Skin epidermis (tissue), 12 donors: Measurements from ENCODE around the gene EHBP1L1.

Source experiments
- H3K27ac ChIP-seq, 21 experiments: fragments of 200-600 bp; sonication (generic) in 11 of 21; one replicate each; pipeline ENCODE4 v1.5.0; 2020; ENCODE audit warnings: mild to moderate bottlenecking in 3 of 21, inconsistent platforms in 2 of 21, moderate library complexity in 2 of 21
- H3K4me3 ChIP-seq, 7 experiments: fragments of 200-600 bp; sonication (generic) in 2 of 7; one replicate each; pipeline ENCODE4 v1.5.0; 2020; ENCODE audit warnings: inconsistent platforms in 2 of 7, mild to moderate bottlenecking in 2 of 7, moderate library complexity in 1 of 7

EHBP1L1 gene

GRCh38 chr11:65621460-65621859, 45.6 kb downstream of the EHBP1L1 start:
- H3K4me3 ChIP-seq, result no peak overlapping the region
- H3K27ac ChIP-seq, result no peak overlapping the region

GRCh38 chr11:65622011-65622410, 46.2 kb downstream of the EHBP1L1 start:
- H3K4me3 ChIP-seq, result no peak overlapping the region
- H3K27ac ChIP-seq, result no peak overlapping the region

- no peak overlapping the region for H3K27ac ChIP-seq
- H3K4me3 ChIP-seq, result no peak overlapping the region
These were observed 47.3 kb downstream of the EHBP1L1 start for GRCh38 chr11:65623177-65623576.

DNA sequence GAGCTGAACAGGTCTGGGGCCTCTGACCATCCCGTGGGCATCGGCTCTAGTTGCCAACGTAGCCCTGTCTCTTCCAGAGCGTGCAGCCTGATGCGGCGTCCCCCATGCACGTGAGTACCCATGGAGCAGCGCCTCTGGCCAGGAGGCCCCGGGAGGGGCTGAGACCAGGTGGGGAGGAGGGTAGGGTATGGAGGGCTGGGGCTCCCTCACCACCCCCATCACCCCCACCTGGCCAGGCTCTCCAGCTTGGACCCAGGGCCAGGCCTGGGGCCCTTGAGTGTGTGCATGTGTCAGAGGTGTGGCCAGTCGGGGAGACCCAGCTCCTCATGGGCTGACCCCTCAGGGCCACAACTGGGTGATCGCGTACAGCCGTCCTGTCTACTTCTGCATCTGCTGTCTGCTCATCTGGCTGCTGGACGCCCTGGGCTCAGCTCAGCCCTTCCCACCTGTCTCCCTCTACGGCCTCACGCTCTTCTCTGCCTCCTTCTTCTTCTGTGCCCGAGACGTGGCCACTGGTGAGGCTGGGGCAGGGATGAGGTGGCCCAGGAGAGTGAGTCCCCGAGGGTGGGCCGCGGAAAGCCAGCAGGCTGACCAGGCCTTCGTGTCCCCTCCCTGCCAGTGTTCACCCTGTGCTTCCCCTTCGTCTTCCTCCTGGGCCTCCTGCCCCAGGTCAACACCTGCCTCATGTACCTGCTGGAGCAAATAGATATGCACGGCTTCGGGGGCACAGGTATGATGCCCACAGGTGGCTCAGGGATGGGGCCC, 48.2 kb downstream of the EHBP1L1 start:
- Histone ChIP-seq H3K27ac (no peak overlapping the region), H3K4me3 (no peak overlapping the region)

DNA sequence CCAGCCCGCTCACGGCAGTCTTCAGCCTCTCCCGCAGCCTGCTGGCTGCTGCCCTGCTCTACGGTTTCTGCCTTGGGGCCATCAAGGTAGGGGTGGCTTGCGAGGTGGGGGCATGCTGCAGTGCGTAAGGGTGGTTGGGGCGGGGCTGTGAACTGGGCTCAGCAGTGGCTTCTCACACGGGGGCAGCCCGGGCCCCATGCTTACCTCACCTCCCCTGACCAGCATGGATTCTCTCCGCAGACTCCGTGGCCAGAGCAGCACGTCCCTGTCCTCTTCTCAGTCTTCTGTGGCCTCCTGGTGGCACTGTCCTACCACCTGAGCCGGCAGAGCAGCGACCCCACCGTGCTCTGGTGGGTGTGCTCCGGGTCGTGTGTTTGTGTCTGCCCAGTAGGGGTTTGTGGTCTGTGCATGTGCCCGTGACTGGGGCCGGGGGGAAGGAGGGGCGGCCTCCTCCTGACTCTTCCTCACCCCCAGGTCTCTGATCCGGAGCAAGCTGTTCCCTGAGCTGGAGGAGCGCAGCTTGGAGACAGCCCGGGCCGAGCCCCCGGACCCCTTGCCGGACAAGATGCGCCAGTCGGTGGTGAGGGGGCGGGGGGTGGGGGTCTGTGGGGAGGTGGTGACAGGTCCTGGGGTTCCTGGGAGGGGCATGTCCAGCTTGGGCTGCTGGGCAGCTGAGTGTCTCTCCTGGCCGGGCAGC, 49.2 kb downstream of the EHBP1L1 start:
- Histone ChIP-seq H3K4me3 (no peak overlapping the region), H3K27ac (no peak overlapping the region)

GRCh38 chr11:65625628-65626342, 49.9 kb downstream of the EHBP1L1 start:
- Histone ChIP-seq H3K27ac (no peak overlapping the region), H3K4me3 (no peak overlapping the region)

- Histone ChIP-seq H3K27ac (no peak overlapping the region), H3K4me3 (no peak overlapping the region)
These were observed 51.3 kb downstream of the EHBP1L1 start for GRCh38 chr11:65627202-65627601.

DNA sequence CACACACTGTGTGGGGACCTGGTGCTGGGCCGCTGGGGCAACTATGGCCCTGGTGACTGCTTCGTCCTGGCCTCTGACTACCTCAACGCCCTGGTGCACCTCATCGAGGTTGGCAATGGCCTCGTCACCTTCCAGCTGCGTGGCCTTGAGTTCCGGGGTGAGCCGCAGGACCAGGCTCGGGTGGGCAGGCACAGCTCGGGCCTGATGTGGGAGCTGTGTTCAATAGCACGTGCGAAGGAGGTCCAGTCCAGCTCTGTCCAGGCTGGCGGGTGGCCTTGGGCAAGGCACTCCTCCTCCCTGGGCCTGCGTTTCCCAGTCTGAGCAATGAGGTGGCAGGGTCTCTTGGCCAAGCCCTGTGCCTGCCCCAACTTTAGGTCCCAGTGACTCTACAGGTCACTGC, 53.7 kb downstream of the EHBP1L1 start:
- Histone ChIP-seq H3K27ac (no peak overlapping the region), H3K4me3 (no peak overlapping the region)

- Histone ChIP-seq H3K27ac (no peak overlapping the region), H3K4me3 (no peak overlapping the region)
These were observed 54.4 kb downstream of the EHBP1L1 start for GRCh38 chr11:65630215-65630614.

GRCh38 chr11:65633390-65634108, 57.7 kb downstream of the EHBP1L1 start:
- H3K4me3 ChIP-seq, result no peak overlapping the region
- no peak overlapping the region for H3K27ac ChIP-seq

DNA sequence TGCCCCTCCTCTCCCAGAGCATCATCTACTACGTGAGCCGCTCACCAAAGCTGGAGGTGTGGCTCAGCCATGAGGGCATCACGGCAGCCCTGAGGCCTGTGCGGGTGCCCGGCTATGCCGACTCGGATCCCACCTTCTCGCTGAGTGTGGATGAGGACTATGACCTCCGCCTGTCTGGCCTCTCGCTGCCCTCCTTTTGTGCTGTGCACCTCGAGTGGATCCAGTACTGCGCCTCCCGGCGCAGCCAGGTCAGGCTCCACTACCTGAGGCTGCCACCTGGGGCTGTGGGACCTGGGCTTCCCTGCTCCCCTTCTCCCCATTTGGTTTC, 58.2 kb downstream of the EHBP1L1 start:
- no peak overlapping the region for H3K4me3 ChIP-seq
- no peak overlapping the region for H3K27ac ChIP-seq

- Histone ChIP-seq H3K4me3 (no peak overlapping the region), H3K27ac (no peak overlapping the region)
These were observed 58.6 kb downstream of the EHBP1L1 start for GRCh38 chr11:65634440-65634839.

DNA sequence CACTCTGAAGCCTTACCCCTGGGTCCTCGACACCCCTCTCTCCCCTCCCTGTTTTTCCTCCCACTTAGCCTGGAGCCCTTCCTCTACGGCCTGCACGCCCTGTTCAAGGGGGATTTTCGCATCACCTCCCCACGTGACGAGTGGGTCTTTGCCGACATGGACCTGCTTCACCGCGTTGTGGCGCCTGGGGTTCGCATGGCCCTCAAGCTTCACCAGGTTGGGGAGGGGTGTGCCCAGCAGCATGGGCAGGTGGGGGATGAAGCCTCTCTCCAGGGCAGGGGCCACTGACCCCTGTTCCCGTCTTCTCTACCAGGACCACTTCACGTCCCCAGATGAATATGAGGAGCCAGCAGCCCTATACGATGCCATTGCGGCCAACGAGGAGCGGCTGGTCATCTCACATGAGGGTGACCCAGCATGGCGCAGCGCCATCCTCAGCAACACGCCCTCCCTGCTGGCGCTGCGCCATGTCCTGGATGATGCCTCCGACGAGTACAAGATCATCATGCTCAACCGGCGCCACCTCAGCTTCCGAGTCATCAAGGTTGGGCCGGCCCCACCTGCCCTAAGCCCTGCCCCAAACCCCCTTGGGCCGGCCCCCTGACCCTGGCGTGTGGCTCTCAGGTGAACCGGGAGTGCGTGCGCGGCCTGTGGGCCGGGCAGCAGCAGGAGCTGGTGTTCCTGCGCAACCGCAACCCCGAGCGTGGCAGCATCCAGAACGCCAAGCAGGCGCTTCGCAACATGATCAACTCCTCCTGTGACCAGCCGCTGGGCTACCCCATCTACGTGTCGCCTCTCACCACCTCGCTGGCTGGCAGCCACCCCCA, 59.3 kb downstream of the EHBP1L1 start:
- no peak overlapping the region for H3K27ac ChIP-seq

DNA sequence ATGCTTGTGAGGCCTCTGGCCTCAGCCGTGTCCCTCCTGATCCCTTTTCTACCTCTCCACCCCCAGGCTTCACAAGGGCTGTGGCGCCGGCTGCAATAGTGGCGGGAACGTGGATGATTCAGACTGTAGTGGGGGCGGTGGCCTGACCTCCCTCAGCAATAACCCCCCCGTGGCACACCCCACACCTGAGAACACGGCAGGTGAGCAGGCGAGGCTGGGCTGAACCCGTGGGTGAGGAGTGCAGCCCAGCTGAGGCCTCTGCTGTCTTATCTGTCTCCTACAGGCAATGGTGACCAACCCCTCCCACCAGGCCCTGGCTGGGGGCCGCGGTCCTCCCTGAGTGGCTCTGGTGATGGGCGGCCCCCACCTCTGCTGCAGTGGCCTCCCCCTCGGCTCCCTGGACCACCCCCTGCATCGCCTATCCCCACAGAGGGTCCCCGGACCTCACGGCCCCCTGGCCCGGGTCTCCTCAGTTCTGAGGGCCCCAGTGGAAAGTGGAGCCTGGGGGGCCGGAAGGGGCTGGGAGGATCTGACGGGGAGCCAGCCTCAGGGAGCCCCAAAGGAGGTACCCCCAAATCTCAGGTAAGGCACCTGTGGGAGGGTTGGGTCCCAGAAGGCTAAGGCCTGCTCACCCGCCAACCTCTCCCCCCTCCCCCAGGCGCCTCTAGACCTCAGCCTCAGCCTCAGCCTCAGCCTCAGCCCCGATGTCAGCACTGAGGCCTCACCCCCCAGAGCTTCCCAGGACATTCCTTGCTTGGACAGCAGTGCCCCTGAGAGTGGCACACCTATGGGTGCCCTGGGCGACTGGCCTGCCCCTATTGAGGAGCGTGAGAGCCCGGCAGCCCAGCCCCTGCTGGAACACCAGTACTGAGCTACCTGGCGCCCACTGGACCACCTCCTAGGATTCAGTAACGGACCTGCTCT, 60.5 kb downstream of the EHBP1L1 start:
- H3K27ac ChIP-seq, result peak overlapping the region in 4 of 21 experiments; percentile 13 to 62 (median 44)
- no peak overlapping the region for H3K4me3 ChIP-seq

More for the DNA sequence above, 59.3 kb downstream of the EHBP1L1 start:
- no peak overlapping the region for H3K4me3 ChIP-seq

- Histone ChIP-seq H3K4me3 (no peak overlapping the region), H3K27ac (peak overlapping the region in 12 of 21 experiments; percentile 13 to 97 (median 86))
These were observed 61.2 kb downstream of the EHBP1L1 start for GRCh38 chr11:65637032-65637557.

- Histone ChIP-seq H3K4me3 (peak within 1 kb of the TSS; percentile 48 to 82 (median 71)), H3K27ac (peak within 1 kb of the TSS; percentile 47 to 98 (median 86))
These were observed 62.1 kb downstream of the EHBP1L1 start, which contains the start of gene SIPA1 for GRCh38 chr11:65637794-65638419. Gene SIPA1, plus strand, starts transcription at chr11:65638101. Its CDS starts 2,821 bp downstream, at chr11:65640922.

DNA sequence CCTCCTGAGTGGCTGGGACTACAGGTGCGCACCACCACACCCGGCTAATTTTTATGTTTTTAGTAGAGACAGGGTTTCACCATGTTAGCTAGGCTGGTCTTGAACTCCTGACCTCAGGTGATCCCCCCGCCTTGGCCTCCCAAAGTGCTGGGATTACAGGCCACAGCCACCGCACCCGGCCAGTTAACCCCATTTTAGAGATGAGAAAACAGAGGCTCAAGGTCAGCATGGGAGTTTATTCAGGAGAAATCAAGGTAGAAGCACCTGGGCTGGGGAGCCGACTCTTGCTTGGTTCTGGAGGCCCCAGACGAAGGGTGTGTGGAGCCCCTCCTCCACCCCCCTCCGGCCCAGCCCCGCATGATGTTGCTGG, 63.4 kb downstream of the EHBP1L1 start:
- Histone ChIP-seq H3K4me3 (peak overlapping the region in 4 of 7 experiments; percentile 55 to 82 (median 70)), H3K27ac (peak overlapping the region in 16 of 21 experiments; percentile 74 to 98 (median 87))
